Suprapubic skin (tissue), 4 donors: ENCODE data around the gene CCL2.

ENCODE experiments used
- EP300 ChIP-seq: sonication (generic); formaldehyde crosslinking; IDR thresholded peaks from one replicate; pipeline ENCODE4 v1.6.1; 2017; ENCODE audit warnings: antibody characterized with exemption
- POLR2A ChIP-seq, 2 donors: fragments of 450-650 bp; IDR thresholded peaks; one replicate each; pipeline ENCODE4 v1.6.1; 2017; ENCODE audit warnings: antibody characterized with exemption in 2 of 2, mild to moderate bottlenecking in 2 of 2, moderate library complexity in 2 of 2
- POLR2AphosphoS5 ChIP-seq, 3 donors: sonication (generic); formaldehyde crosslinking; IDR thresholded peaks; one replicate each; pipeline ENCODE4 v1.6.1; 2017; ENCODE audit warnings: antibody characterized with exemption in 3 of 3
- TF ChIP-seq, protein P1 (sequence below), 2 donors: fragments of 200-600 bp in 1 of 2; fragments of 450-650 bp in 1 of 2; sonication (generic) in 1 of 2; IDR thresholded peaks; one replicate each; pipeline ENCODE4 v1.5.1; 2016 to 2019; ENCODE audit warnings: antibody characterized with exemption in 2 of 2, mild to moderate bottlenecking in 1 of 2, moderate library complexity in 1 of 2

DNA sequence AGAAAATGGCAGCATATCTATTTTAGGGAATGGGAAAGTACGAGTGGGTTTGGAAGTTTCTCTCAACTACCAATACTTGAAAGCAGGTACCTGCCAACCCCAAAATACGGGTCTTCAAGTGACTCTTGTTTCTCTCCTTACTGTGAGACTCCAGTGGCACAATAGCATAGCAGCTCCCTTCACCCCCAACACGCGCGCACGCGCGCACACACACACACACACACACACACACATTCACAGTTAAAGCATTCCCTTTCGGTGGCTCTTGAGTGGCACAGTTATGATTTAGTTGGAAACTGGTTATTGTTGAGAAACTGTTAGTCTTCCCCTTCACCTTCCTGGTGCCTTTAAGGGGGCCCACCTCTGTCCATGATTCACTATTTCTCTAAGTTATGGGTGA, 30.0 kb upstream of the CCL2 start:
- no peak for TF ChIP-seq POLR2A (IDR thresholded peaks at IDR 0.05)
- TF ChIP-seq, protein P1, sequence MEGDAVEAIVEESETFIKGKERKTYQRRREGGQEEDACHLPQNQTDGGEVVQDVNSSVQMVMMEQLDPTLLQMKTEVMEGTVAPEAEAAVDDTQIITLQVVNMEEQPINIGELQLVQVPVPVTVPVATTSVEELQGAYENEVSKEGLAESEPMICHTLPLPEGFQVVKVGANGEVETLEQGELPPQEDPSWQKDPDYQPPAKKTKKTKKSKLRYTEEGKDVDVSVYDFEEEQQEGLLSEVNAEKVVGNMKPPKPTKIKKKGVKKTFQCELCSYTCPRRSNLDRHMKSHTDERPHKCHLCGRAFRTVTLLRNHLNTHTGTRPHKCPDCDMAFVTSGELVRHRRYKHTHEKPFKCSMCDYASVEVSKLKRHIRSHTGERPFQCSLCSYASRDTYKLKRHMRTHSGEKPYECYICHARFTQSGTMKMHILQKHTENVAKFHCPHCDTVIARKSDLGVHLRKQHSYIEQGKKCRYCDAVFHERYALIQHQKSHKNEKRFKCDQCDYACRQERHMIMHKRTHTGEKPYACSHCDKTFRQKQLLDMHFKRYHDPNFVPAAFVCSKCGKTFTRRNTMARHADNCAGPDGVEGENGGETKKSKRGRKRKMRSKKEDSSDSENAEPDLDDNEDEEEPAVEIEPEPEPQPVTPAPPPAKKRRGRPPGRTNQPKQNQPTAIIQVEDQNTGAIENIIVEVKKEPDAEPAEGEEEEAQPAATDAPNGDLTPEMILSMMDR (IDR thresholded peaks at IDR 0.05) = no peak
- no peak for TF ChIP-seq POLR2AphosphoS5 (IDR thresholded peaks at IDR 0.05)
- no peak for TF ChIP-seq EP300
